Suprapubic skin (tissue), 4 donors: Measurements from ENCODE around the gene HBEGF. TPM values are rescaled to one million over a fixed set of nuclear protein-coding genes. Genes with fewer than 3 reads are reported as not detected.
A peak's percentile ranks its signal among the peaks of the same experiment; 100 is the strongest.

Experiments
- DNase-seq, 2 donors: peaks; one replicate each; pipeline ENCODE4 v3.0.0-alpha.2; 2019; ENCODE audit warnings: low spot score in 2 of 2
- H3K27ac ChIP-seq: fragments of 200-600 bp; sonication (generic); one replicate; pipeline ENCODE4 v1.5.1; 2019
- H3K27me3 ChIP-seq: fragments of 200-600 bp; sonication (generic); one replicate; pipeline ENCODE4 v1.5.1; 2019
- H3K36me3 ChIP-seq: fragments of 200-600 bp; sonication (generic); one replicate; pipeline ENCODE4 v1.5.1; 2019
- H3K4me1 ChIP-seq: fragments of 200-600 bp; sonication (generic); one replicate; pipeline ENCODE4 v1.5.1; 2019
- H3K4me3 ChIP-seq: fragments of 200-600 bp; sonication (generic); one replicate; pipeline ENCODE4 v1.5.1; 2019; ENCODE audit warnings: mild to moderate bottlenecking
- H3K9me3 ChIP-seq: fragments of 200-600 bp; sonication (generic); one replicate; pipeline ENCODE4 v1.5.1; 2019
- CTCF ChIP-seq, 2 donors: fragments of 200-600 bp in 1 of 2; fragments of 450-650 bp in 1 of 2; sonication (generic) in 1 of 2; IDR thresholded peaks; one replicate each; pipeline ENCODE4 v1.5.1; 2016 to 2019; ENCODE audit warnings: antibody characterized with exemption in 2 of 2, mild to moderate bottlenecking in 1 of 2, moderate library complexity in 1 of 2
- EP300 ChIP-seq: sonication (generic); formaldehyde crosslinking; IDR thresholded peaks from one replicate; pipeline ENCODE4 v1.6.1; 2017; ENCODE audit warnings: antibody characterized with exemption
- POLR2A ChIP-seq, 2 donors: fragments of 450-650 bp; IDR thresholded peaks; one replicate each; pipeline ENCODE4 v1.6.1; 2017; ENCODE audit warnings: antibody characterized with exemption in 2 of 2, mild to moderate bottlenecking in 2 of 2, moderate library complexity in 2 of 2
- POLR2AphosphoS5 ChIP-seq, 3 donors: sonication (generic); formaldehyde crosslinking; IDR thresholded peaks; one replicate each; pipeline ENCODE4 v1.6.1; 2017; ENCODE audit warnings: antibody characterized with exemption in 3 of 3
- WGBS: methylation state at CpG from one replicate; pipeline ENCODE4 v1.1.5; 2018; 5-methylcytosine and 5-hydroxymethylcytosine counted together
- total RNA-seq, 4 donors: library from RNA; depleted of rRNA; stranded (reverse); fragments of >200 nt; gene quantifications; one replicate each; pipeline ENCODE4 v1.1.0, GENCODE V29; 2016

The HBEGF gene
- total RNA-seq, 4 donors from 2014 or later, result 19.6 to 189 (median 74.8) TPM

GRCh38 chr5:140371356-140372151 is 25.2 kb upstream of the HBEGF start:
- H3K27ac ChIP-seq, result no peak overlapping the region
- WGBS, result 86% methylated on average over 3 of the region's 3 CpGs
- no peaks in the 10 kb centered on the region for H3K9me3 ChIP-seq

GRCh38 chr5:140367256-140368013 is 21.0 kb upstream of the HBEGF start:
- peak; percentile 7 to 16 for TF ChIP-seq CTCF (IDR thresholded peaks at IDR 0.05)
- no peak for TF ChIP-seq EP300
- H3K36me3 ChIP-seq, result no peaks in the 10 kb centered on the region
- DNase-seq, result peak in 1 of 2 donors; percentile 56
- H3K9me3 ChIP-seq, result no peaks in the 10 kb centered on the region
- 88% methylated on average over 7 of the region's 8 CpGs for WGBS
- no peaks in the 10 kb centered on the region for H3K27me3 ChIP-seq
- H3K27ac ChIP-seq, result no peak overlapping the region
- H3K4me3 ChIP-seq, result no peak overlapping the region
- H3K4me1 ChIP-seq, result peaks cover 13% of the 10 kb centered on the region

More at GRCh38 chr5:140371356-140372151, 25.2 kb upstream of the HBEGF start:
- DNase-seq, result no peak
- Histone ChIP-seq H3K27me3 (no peaks in the 10 kb centered on the region), H3K36me3 (no peaks in the 10 kb centered on the region), H3K4me3 (no peak overlapping the region), H3K4me1 (peaks cover 13% of the 10 kb centered on the region)
- TF ChIP-seq POLR2A (IDR thresholded peaks at IDR 0.05) (no peak), CTCF (IDR thresholded peaks at IDR 0.05) (no peak)

GRCh38 chr5:140366589-140367255 is 20.3 kb upstream of the HBEGF start:
- H3K4me3 ChIP-seq, result no peak overlapping the region
- DNase-seq, result peak in 1 of 2 donors; percentile 51
- no peaks in the 10 kb centered on the region for H3K9me3 ChIP-seq
- no peaks in the 10 kb centered on the region for H3K27me3 ChIP-seq
- TF ChIP-seq CTCF (IDR thresholded peaks at IDR 0.05) (no peak), POLR2A (IDR thresholded peaks at IDR 0.05) (no peak), EP300 (no peak), POLR2AphosphoS5 (IDR thresholded peaks at IDR 0.05) (no peak)
- H3K36me3 ChIP-seq, result no peaks in the 10 kb centered on the region
- peaks cover 13% of the 10 kb centered on the region for H3K4me1 ChIP-seq
- no peak overlapping the region for H3K27ac ChIP-seq
- WGBS, result 47% methylated on average over 6 of the region's 7 CpGs

GRCh38 chr5:140365941-140366340 is 19.5 kb upstream of the HBEGF start:
- no peak overlapping the region for H3K4me3 ChIP-seq
- H3K27me3 ChIP-seq, result no peaks in the 10 kb centered on the region
- no peaks in the 10 kb centered on the region for H3K9me3 ChIP-seq
- peaks cover 13% of the 10 kb centered on the region for H3K4me1 ChIP-seq
- no peak overlapping the region for H3K27ac ChIP-seq
- H3K36me3 ChIP-seq, result no peaks in the 10 kb centered on the region
- WGBS, result 98% methylated on average over 4 of the region's 4 CpGs
- TF ChIP-seq POLR2A (IDR thresholded peaks at IDR 0.05), result no peak
- no peak for TF ChIP-seq POLR2AphosphoS5 (IDR thresholded peaks at IDR 0.05)
- TF ChIP-seq EP300, result no peak
- no peak for TF ChIP-seq CTCF (IDR thresholded peaks at IDR 0.05)
- no peak for DNase-seq

- Histone ChIP-seq H3K27me3 (no peaks in the 10 kb centered on the region), H3K27ac (no peak overlapping the region), H3K4me1 (peaks cover 13% of the 10 kb centered on the region), H3K4me3 (no peak overlapping the region), H3K36me3 (no peaks in the 10 kb centered on the region), H3K9me3 (no peaks in the 10 kb centered on the region)
- TF ChIP-seq EP300, result no peak
- no peak for TF ChIP-seq POLR2A (IDR thresholded peaks at IDR 0.05)
- TF ChIP-seq POLR2AphosphoS5 (IDR thresholded peaks at IDR 0.05), result no peak
- TF ChIP-seq CTCF (IDR thresholded peaks at IDR 0.05), result no peak
- no peak for DNase-seq
- 58% methylated on average over 3 of the region's 3 CpGs for WGBS
Observed at GRCh38 chr5:140365282-140365681, 18.9 kb upstream of the HBEGF start.
